GM19467 (cell line): ENCODE data around the gene ZNF385C.
"Not testable (repeated sequence)": the region's sequence is repeated elsewhere in the genome, so short reads cannot be mapped to it uniquely, and the experiment has no call there.

Experiments
- ATAC-seq: cut with Tn5 transposase; IDR thresholded peaks from one replicate; pipeline ENCODE4 v1.9.1; 2021; ENCODE audit warnings: mild to moderate bottlenecking, moderate library complexity; ENCODE audit not compliant: unreplicated experiment

Gene ZNF385C

DNA sequence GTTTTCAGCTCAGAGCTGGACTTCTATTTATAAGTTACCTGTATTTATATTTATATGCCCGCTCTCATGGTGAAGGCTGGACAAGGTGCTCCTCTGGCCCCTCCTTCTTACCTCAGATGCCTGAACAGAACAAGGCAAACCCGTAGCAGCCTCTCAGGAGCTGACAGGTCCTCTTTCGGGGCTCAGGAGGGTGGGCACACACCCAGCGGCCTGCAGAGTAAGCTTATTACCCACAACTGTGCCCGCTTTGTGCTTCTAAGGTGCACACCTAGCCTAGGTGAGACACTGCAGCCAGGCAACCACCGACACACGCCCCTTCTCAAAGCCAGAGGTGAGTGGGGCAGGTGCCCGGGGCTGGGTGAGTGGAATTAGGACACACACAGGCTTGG, 73.1 kb downstream of the ZNF385C start:
- ATAC-seq: no peak

- no peak for ATAC-seq
These were observed 74.5 kb downstream of the ZNF385C start for GRCh38 chr17:42023524-42024349.

- ATAC-seq: not testable (repeated sequence)
These were observed 77.4 kb downstream of the ZNF385C start for GRCh38 chr17:42020845-42021244.

DNA sequence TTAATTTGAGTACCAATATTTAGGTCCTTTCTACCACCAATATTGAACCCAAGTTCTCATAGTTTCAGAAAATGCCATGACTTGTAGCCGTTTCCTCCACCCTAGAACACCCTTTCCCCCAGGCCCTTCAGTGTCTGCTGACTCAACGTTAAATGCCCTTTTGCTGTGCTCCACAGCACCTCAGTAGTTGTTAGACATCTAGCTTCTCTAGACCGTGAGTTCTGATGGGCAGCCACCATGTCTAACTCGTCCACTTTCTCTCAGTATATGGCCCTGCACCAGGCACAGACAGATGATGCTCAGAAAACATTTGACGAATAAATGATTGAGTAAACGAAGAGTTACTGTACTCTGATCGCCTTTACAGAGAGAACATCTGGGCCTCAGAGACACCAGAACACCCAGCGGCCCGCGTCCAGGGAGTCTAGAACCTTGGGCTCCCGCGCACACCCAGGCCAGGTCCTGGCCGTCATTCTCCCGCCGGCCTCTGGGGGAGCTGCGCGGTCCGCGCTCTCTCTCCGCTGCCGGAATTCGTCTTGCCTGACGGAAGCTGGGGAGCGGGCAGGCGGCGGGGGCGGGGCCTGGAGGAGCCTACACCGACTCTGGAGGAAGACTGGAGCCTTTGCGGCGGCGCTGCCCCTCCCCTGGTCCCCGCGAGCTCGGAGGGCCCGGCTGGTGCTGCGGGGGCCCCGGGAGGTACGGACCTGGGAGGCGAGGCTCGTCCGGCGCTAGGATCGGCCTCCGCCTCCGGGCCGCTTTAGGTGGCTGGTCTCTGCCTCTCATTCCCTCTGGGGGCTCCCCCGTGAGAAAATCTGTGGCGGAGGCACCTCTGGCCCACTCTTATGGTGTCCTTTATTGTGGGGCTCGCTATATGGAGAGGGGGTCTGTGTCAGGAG, 78.5 kb downstream of the ZNF385C start, which contains the start of gene NKIRAS2:
Gene NKIRAS2, plus strand, starts transcription at position 582 of the 896 bp plus-strand sequence. CDS start 1,488 bp downstream, outside the sequence.
- ATAC-seq: peak; percentile 50

DNA sequence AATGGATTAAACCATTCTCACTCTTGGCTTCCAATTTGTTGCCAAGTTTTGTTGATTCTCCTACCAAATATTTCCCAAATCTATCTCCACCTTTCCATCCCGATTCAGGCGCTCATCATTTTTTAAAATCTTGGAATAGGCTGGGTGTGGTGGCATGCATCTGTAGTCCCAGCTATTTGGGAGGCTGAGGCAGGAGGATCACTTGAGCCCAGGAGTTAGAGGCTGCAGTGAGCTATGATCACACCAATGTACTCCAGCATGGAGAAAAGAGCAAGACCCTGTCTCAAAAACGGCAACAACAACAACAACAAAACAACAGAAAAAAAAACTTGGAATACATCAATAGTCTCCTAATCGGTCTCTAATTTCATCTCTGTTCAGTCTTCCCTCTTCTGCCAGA, 79.3 kb downstream of the ZNF385C start:
- ATAC-seq: no peak

DNA sequence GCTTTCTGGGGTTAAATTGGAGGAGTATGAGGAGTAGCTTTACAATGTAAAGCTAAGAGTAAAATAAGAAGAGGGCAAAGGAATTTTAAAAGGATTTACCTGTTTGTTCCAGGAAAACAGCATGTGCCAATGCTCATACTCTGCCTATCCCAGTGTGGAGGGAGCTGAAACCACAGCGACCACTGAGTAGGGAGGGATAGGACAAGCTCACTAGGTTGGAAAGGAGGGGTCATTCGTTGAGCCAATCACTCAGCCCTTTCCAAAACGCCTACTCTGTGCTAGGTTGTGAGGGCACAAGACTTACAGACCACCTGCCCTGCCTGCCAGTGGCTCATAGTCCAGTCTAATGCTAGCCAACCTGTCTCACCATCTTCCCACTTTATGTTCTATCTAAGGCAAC, 79.9 kb downstream of the ZNF385C start:
- no peak for ATAC-seq

DNA sequence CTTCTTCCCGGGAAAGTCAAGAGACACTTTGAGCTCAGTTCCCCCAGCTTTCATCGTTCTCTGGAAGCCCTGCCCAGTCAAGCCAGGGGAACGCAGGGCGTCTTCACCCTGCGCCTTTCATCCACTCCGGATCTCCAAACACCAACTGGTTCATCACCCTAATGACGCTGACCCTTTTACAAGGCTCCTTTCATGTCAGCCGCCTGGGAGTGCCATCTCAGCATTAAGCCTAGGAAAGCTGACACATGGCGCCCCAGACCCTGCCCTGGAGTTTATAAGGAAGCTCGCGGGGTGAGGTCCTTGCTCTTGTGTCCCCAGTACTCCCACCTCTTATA, 80.4 kb downstream of the ZNF385C start:
- ATAC-seq: no peak

DNA sequence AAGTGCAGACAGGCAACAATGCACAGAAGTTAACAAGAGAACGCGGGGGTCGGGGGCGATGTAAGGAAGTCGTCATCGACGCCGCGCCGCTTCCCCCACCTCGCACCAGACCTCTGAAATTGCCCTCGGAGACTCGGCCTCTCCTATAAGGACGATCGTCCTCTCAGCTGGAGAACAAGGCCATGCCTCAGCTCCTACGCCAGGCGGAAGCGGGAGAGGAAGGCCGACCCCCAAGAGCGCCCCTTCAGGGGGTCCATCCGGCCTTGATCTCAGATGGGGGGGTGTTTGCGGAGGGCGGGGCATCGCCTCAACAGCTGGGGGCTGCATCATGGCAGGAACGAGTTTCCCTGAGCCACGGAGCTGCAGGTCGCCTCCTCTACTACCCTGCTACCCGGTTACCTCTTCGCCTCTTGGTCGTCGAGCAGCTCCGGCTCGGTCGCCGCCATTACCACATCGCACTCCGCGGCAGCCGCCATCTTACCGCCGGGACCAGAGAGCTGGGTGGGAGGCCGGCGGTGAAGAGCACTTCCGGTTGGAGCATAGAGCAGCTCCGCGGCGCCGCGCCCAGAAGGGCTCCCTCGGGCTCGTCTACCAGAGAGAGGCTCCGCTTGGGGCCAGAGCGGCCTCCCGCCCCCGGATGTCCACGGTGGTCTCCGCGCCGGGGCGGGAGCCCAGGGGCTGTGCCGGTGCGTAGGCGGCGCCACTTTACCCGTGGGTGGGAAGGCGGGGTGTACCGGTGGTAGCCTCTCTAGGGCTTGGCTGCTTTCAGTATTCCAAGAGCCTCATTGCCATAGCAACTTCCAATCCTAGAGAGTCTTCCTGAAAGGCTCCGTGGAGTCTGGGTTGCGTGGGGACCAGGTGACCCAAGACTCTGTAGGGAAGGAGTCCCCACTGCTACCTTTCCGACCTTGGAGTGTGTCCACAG, 81.1 kb downstream of the ZNF385C start, which contains the start of gene DNAJC7:
Gene DNAJC7, minus strand, starts transcription at position 499 of the 925 bp plus-strand sequence. Its CDS starts 23 bp downstream, at position 476.
- peak; percentile 77 for ATAC-seq

- no peak for ATAC-seq
These were observed 81.9 kb downstream of the ZNF385C start for GRCh38 chr17:42016411-42016831.

DNA sequence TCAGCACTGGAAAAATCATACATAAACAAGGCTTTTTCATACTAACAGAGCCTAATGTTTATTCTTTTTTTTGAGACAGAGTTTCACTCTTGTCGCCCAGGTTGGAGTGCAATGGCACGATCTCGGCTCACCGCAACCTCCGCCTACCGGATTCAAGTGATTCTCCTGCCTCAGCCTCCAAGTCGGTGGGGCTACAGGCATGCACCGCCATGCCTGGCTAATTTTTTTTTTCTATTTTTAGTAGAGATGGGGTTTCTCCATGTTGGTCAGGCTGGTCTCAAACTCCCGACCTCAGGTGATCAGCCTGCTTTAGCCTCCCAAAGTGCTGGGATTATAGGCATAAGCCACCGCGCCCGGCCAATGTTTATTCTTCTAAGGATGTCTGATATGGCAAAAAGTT, 84.5 kb downstream of the ZNF385C start:
- ATAC-seq: not testable (repeated sequence)

DNA sequence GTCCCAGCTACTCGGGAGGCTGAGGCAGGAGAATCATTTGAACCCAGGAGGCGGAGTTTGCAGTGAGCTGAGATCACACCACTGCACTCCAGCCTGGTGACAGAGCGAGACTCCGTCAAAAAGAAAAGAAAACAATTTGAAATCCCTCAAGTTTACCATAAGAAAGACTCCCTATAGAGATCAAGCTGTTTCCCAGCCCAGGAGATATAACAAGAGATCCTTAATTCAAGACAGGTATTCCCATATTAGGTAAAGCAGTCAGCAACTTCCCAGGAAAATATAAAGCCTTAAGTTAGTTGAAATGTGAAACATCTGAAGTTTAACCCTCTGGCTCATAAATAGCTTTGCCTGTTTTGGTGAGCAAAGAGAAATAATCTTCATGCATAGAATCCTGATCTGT, 85.9 kb downstream of the ZNF385C start:
- ATAC-seq: not testable (repeated sequence)

- no peak for ATAC-seq
These were observed 87.3 kb downstream of the ZNF385C start for GRCh38 chr17:42010898-42011516.

- not testable (repeated sequence) for ATAC-seq
These were observed 88.0 kb downstream of the ZNF385C start for GRCh38 chr17:42010266-42010680.

DNA sequence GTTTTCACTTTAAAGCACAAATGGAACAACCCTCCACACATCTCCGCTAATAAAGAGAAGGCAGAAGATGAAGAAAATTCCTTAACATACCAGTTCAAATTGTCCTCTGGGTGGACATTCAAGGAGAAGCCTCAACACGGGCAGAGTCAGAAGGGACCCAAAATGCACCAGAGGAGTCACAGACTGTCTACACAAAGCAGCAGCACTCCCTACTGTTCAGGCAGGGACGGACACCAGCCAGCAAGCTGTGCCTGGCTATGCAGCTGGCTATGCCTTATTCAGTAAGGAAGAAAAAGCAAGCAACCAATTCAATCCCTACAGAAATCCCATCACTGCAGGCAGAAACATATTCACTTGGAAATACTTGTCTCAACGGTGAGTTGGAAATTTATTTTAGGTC, 89.1 kb downstream of the ZNF385C start:
- no peak for ATAC-seq

DNA sequence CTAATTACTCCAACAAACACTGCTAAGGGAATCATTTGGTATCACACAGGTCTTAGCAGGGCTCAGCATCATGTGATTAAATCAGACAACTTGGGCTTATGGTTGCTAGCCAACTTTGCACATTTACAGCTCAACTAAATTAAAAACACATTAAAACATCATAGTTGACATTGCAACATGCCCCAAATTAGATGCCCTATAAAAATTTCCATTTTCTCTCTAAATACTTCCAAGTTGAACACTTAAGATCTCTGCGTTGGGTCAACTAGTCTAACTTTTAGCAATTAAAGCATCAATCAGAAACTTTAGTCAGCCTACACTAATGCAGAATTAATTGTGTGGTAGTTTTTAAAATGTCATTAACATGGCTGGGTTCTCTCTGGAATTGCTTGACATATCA, 93.1 kb downstream of the ZNF385C start:
- no peak for ATAC-seq

DNA sequence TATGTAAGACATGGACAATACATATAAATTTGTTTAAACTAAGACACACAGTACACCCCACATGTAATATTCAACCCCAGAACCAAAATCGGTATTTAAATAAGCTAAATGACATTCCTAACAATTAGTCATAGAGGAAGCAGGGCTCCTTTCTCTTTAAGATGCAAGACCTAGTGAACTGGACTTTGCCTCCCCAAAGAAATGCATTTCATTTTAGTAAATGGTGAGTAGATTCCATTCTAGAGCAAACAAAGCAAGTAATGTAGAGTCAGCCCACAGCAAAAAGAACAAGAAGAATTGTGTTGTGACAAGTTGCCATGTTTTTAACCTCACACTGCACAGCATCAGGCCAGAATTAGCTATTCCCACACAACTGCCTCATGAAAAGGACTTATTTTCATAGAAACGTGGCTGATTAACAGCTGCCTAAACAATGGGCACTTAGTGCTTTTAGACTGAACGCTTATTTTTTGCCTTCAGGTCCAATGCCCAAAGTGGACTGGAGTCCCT, 95.4 kb downstream of the ZNF385C start:
- ATAC-seq: no peak

- ATAC-seq: no peak
These were observed 96.0 kb downstream of the ZNF385C start for GRCh38 chr17:42002175-42002791.

DNA sequence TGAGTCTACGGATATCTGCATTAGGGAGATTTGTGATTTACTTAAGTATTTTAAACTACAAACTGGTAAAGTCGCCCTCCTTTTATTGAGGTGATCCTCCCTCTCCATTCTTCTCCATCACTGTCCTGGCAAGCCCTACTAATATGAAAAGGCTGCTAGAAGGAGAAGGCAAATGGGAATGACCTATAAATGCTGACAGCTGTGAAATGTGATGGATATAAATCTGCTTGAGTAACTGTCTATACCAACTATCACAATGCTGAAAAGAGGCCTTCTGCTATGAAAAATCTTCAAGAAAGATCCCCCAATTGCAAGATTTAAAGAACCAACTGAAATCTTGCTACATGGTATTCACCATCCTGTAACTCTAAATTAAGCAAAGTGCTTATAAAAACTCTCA, 96.5 kb downstream of the ZNF385C start:
- ATAC-seq: no peak

DNA sequence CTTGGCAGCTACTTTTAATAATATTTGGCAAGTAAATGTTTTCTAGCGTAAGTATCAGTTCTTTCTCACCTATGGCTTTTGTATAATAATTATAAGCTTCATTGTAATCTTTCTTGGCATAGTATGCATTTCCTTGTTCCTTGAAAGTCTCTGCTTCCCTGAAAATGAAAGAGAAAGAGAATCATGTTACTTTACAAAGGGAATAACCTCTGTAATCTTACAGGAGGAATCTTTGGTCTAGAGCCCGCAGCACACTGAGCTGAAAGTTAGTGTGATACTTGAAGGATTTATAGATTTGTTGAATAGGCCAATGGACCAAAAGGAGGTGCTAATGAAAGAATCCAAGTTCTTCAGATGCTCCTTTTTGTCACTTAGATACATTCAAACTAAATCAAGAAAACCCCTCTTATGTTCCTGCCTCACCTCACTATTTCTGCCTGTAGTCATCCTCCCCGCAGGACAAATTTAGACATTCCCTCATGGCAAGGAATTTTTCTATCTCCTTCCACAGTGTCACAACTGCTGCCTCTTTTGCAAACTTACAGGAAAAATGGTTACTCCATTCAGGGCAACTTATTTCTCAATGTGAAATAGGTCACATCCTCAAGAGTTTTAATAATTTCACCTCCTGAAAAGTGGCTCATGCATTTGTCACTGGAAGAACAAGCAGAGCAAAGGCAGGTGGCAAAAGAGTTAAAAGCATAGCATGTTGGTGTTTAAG, 97.7 kb downstream of the ZNF385C start:
- no peak for ATAC-seq
